Memory B cell (primary cell): Measurements from ENCODE around the gene SLC1A1.

Experiments used
- ATAC-seq: fragments of 150-1000 bp; cut with Tn5 transposase; 2 replicates; pipeline ENCODE4 v1.10.0; 2021; ENCODE audit warnings: low read depth, mild to moderate bottlenecking, moderate library complexity
- DNase-seq, 2 donors: peaks; one replicate each; pipeline ENCODE4 v3.0.0; 2022; ENCODE audit warnings: low spot score in 2 of 2
- H3K27ac Mint-ChIP-seq: one replicate; pipeline ENCODE4 v1.8.0; 2022; ENCODE audit warnings: mild to moderate bottlenecking, moderate library complexity, mixed read lengths
- H3K27me3 Mint-ChIP-seq: one replicate; pipeline ENCODE4 v1.8.0; 2022; ENCODE audit warnings: mixed read lengths
- H3K36me3 Mint-ChIP-seq: one replicate; pipeline ENCODE4 v1.8.0; 2022; ENCODE audit warnings: mild to moderate bottlenecking, mixed read lengths
- H3K4me1 Mint-ChIP-seq: one replicate; pipeline ENCODE4 v1.8.0; 2022; ENCODE audit warnings: mixed read lengths
- H3K4me3 Mint-ChIP-seq: one replicate; pipeline ENCODE4 v1.8.0; 2022; ENCODE audit warnings: mild to moderate bottlenecking, moderate library complexity, mixed read lengths
- H3K9me3 Mint-ChIP-seq: one replicate; pipeline ENCODE4 v1.8.0; 2022; ENCODE audit warnings: mixed read lengths

Gene SLC1A1

DNA sequence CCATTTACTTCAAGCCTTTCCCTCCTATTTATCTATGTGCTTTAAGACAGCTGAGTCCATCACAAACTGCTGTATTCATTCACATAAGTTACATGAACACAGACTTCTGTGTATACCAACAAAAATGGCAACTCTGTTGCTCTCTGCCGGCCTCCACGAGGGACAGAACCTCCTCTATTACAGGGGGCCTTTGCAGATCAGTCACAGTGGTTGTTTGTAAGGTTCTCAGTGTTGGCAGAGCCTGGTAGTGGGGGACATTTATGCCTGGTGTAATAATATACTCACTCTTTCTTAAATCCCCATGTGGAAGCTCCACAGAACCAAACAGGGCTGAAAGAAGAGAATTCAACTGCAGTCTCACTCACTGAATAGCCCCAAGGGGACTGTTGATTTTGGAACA is 76.5 kb downstream of the SLC1A1 start:
- Mint-ChIP-seq H3K27ac (no peak overlapping the region), H3K27me3 (peaks cover 2% of the 10 kb centered on the region), H3K36me3 (peaks cover 2% of the 10 kb centered on the region), H3K9me3 (peaks cover 3% of the 10 kb centered on the region), H3K4me3 (no peak overlapping the region), H3K4me1 (no peaks in the 10 kb centered on the region)
- no peak for DNase-seq
- no peak for ATAC-seq

DNA sequence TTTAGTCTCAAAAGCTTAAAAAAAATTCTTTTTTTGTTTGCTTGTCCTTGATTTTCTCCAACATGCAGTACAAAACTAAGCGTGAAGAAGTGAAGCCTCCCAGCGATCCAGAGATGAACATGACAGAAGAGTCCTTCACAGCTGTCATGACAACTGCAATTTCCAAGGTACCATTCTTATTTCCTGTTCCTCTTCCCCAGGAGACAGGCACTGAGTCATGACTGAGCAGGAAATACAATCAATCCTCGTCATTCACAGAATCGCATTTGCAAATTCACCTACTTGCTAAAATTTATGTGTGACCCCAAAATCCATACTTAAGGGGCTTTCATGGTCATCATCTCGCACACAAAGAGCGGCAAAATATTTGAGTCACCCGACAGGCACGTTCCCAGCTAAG is 77.3 kb downstream of the SLC1A1 start:
- Mint-ChIP-seq H3K4me1 (no peaks in the 10 kb centered on the region), H3K4me3 (no peak overlapping the region), H3K9me3 (peaks cover 3% of the 10 kb centered on the region), H3K27ac (no peak overlapping the region), H3K36me3 (peaks cover 2% of the 10 kb centered on the region), H3K27me3 (peaks cover 4% of the 10 kb centered on the region)
- no peak for ATAC-seq
- no peak for DNase-seq

GRCh38 chr9:4569101-4569500 is 78.8 kb downstream of the SLC1A1 start:
- Mint-ChIP-seq H3K9me3 (peaks cover 3% of the 10 kb centered on the region), H3K4me1 (no peaks in the 10 kb centered on the region), H3K27ac (no peak overlapping the region), H3K4me3 (no peak overlapping the region), H3K27me3 (peaks cover 4% of the 10 kb centered on the region), H3K36me3 (peaks cover 2% of the 10 kb centered on the region)
- ATAC-seq (no peak), DNase-seq (no peak)

GRCh38 chr9:4572184-4572826 is 82.0 kb downstream of the SLC1A1 start:
- Mint-ChIP-seq H3K27me3 (peaks cover 4% of the 10 kb centered on the region), H3K4me3 (no peak overlapping the region), H3K9me3 (no peaks in the 10 kb centered on the region), H3K36me3 (no peaks in the 10 kb centered on the region), H3K27ac (no peak overlapping the region), H3K4me1 (no peaks in the 10 kb centered on the region)
- ATAC-seq (no peak), DNase-seq (no peak)

GRCh38 chr9:4573176-4573575 is 82.9 kb downstream of the SLC1A1 start:
- no peak overlapping the region for H3K4me3 Mint-ChIP-seq
- H3K27ac Mint-ChIP-seq: no peak overlapping the region
- H3K9me3 Mint-ChIP-seq: no peaks in the 10 kb centered on the region
- peaks cover 4% of the 10 kb centered on the region for H3K27me3 Mint-ChIP-seq
- H3K4me1 Mint-ChIP-seq: no peaks in the 10 kb centered on the region
- H3K36me3 Mint-ChIP-seq: no peaks in the 10 kb centered on the region
- DNase-seq (no peak), ATAC-seq (no peak)

GRCh38 chr9:4573634-4574389 is 83.5 kb downstream of the SLC1A1 start:
- DNase-seq: no peak
- ATAC-seq: no peak
- no peak overlapping the region for H3K27ac Mint-ChIP-seq
- peaks cover 4% of the 10 kb centered on the region for H3K27me3 Mint-ChIP-seq
- no peaks in the 10 kb centered on the region for H3K9me3 Mint-ChIP-seq
- no peak overlapping the region for H3K4me3 Mint-ChIP-seq
- no peaks in the 10 kb centered on the region for H3K36me3 Mint-ChIP-seq
- H3K4me1 Mint-ChIP-seq: no peaks in the 10 kb centered on the region

DNA sequence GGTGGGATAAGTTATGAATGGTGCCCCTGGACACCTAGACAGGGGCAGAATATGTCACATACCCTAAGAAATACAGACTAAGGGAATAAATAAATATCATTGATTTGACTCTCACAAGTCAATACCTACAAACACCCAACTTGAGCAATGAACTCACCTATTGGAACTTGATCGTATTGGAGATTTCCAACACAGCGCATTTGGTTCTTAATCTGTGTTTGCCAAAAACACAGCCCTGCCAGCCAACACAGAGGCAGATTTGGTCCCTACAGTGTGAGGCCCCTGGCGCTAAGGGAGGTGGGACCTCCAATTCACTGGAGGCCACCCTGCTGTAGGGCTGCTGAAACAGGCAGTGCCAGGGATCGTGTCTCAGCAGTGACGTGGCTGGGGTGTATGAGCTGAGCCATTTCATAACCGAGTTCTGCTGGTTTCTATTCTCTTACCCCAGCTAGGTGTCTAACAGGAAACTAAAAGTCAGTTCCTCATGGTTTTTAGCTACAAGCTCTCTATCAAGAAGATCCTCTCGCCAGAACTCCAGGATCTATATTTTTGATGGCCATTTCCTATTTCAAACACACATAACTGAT is 84.5 kb downstream of the SLC1A1 start:
- Mint-ChIP-seq H3K27ac (no peak overlapping the region), H3K36me3 (no peaks in the 10 kb centered on the region), H3K4me3 (no peak overlapping the region), H3K9me3 (no peaks in the 10 kb centered on the region), H3K4me1 (no peaks in the 10 kb centered on the region), H3K27me3 (peaks cover 4% of the 10 kb centered on the region)
- ATAC-seq (no peak), DNase-seq (no peak)

DNA sequence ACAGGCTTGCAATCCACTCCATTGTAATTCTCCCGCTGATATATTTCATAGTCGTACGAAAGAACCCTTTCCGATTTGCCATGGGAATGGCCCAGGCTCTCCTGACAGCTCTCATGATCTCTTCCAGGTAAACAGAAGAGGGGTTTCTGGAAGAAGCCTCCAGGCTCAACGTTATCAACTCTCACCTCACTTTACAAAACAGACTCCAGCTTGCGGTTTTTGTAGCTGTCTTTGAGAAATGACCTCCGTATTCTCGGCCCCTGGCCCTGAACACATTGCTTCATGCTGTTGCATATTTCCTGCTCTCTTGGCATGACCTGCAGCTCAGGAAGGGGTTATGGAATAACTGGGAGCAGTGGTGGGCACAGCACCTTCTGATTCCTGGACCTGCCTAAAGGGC is 85.7 kb downstream of the SLC1A1 start:
- H3K27me3 Mint-ChIP-seq: peaks cover 4% of the 10 kb centered on the region
- no peaks in the 10 kb centered on the region for H3K9me3 Mint-ChIP-seq
- H3K36me3 Mint-ChIP-seq: no peaks in the 10 kb centered on the region
- ATAC-seq: no peak
- no peaks in the 10 kb centered on the region for H3K4me1 Mint-ChIP-seq
- H3K27ac Mint-ChIP-seq: no peak overlapping the region
- no peak for DNase-seq
- H3K4me3 Mint-ChIP-seq: no peak overlapping the region

GRCh38 chr9:4576448-4576847 is 86.2 kb downstream of the SLC1A1 start:
- no peak for ATAC-seq
- no peaks in the 10 kb centered on the region for H3K36me3 Mint-ChIP-seq
- no peak overlapping the region for H3K27ac Mint-ChIP-seq
- no peaks in the 10 kb centered on the region for H3K9me3 Mint-ChIP-seq
- H3K4me1 Mint-ChIP-seq: no peaks in the 10 kb centered on the region
- no peak overlapping the region for H3K4me3 Mint-ChIP-seq
- no peak for DNase-seq
- peaks cover 4% of the 10 kb centered on the region for H3K27me3 Mint-ChIP-seq

GRCh38 chr9:4579001-4579400 is 88.7 kb downstream of the SLC1A1 start:
- H3K27ac Mint-ChIP-seq: no peak overlapping the region
- no peaks in the 10 kb centered on the region for H3K4me1 Mint-ChIP-seq
- no peak overlapping the region for H3K4me3 Mint-ChIP-seq
- H3K27me3 Mint-ChIP-seq: peaks cover 1% of the 10 kb centered on the region
- H3K9me3 Mint-ChIP-seq: no peaks in the 10 kb centered on the region
- ATAC-seq: no peak
- DNase-seq: no peak
- H3K36me3 Mint-ChIP-seq: no peaks in the 10 kb centered on the region

GRCh38 chr9:4581035-4581760 is 90.9 kb downstream of the SLC1A1 start:
- ATAC-seq (no peak), DNase-seq (no peak)
- Mint-ChIP-seq H3K9me3 (no peaks in the 10 kb centered on the region), H3K4me1 (no peaks in the 10 kb centered on the region), H3K27me3 (peaks cover 1% of the 10 kb centered on the region), H3K27ac (no peak overlapping the region), H3K4me3 (no peak overlapping the region), H3K36me3 (no peaks in the 10 kb centered on the region)

- H3K36me3 Mint-ChIP-seq: no peaks in the 10 kb centered on the region
- no peak overlapping the region for H3K27ac Mint-ChIP-seq
- peaks cover under 1% of the 10 kb centered on the region for H3K27me3 Mint-ChIP-seq
- no peaks in the 10 kb centered on the region for H3K4me1 Mint-ChIP-seq
- no peak overlapping the region for H3K4me3 Mint-ChIP-seq
- no peak for ATAC-seq
- H3K9me3 Mint-ChIP-seq: no peaks in the 10 kb centered on the region
- DNase-seq: no peak
These were observed 91.7 kb downstream of the SLC1A1 start for GRCh38 chr9:4581861-4582565.

- H3K36me3 Mint-ChIP-seq: no peaks in the 10 kb centered on the region
- H3K4me3 Mint-ChIP-seq: no peak overlapping the region
- H3K27ac Mint-ChIP-seq: no peak overlapping the region
- ATAC-seq: no peak
- H3K27me3 Mint-ChIP-seq: no peaks in the 10 kb centered on the region
- no peaks in the 10 kb centered on the region for H3K4me1 Mint-ChIP-seq
- DNase-seq: no peak
- no peaks in the 10 kb centered on the region for H3K9me3 Mint-ChIP-seq
These were observed 92.7 kb downstream of the SLC1A1 start for GRCh38 chr9:4583001-4583400.

DNA sequence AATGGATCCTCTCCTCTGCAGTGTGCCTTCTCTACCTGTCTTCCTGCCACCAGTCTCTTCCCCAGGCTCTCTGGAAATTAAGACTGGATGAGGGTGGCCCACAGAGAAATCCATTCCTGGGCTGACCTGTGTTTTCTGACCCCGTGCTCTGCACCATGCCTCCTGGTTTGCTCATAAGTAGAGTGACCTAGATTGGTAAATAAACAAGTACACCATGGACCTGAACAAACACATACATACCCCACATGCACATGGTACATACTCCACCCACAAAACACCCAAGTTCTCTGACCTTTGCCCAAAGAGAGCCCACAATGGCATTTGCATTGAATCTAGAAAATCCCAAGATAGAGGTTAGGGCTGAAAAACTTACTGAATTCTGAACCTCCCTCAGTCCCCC is 94.4 kb downstream of the SLC1A1 start:
- Mint-ChIP-seq H3K9me3 (no peaks in the 10 kb centered on the region), H3K27me3 (peaks cover 3% of the 10 kb centered on the region)
- no peak for DNase-seq

More for the DNA sequence above, 94.4 kb downstream of the SLC1A1 start:
- Mint-ChIP-seq H3K27ac (no peak overlapping the region), H3K36me3 (no peaks in the 10 kb centered on the region), H3K4me3 (no peak overlapping the region), H3K4me1 (no peaks in the 10 kb centered on the region)
- ATAC-seq: no peak
